Peyer's patch (tissue), 4 donors: ENCODE measurements around the gene MAGIX. TPM values are rescaled to one million over a fixed set of nuclear protein-coding genes. Genes with fewer than 3 reads are reported as not detected.
"Not testable (repeated sequence)": the region's sequence is repeated elsewhere in the genome, so short reads cannot be mapped to it uniquely, and the experiment has no call there.

Experiments used
- DNase-seq, 3 donors: peaks; one replicate each; pipeline ENCODE4 v3.0.0-alpha.2; 2017 to 2019
- H3K27ac ChIP-seq, 4 donors: fragments of 200-600 bp; sonication (generic); one replicate each; pipeline ENCODE4 v1.5.1; 2016 to 2019
- H3K27me3 ChIP-seq, 2 donors: fragments of 200-600 bp; sonication (generic); one replicate each; pipeline ENCODE4 v1.5.1; 2019
- H3K36me3 ChIP-seq, 3 donors: fragments of 200-600 bp; sonication (generic); one replicate each; pipeline ENCODE4 v1.5.1; 2016 to 2019
- H3K4me1 ChIP-seq, 4 donors: fragments of 200-600 bp; sonication (generic); one replicate each; pipeline ENCODE4 v1.5.1; 2016 to 2019
- H3K4me3 ChIP-seq, 4 donors: fragments of 200-600 bp; sonication (generic); 1 replicate in 3 of 4; 2 replicates in 1 of 4; pipeline ENCODE4 v1.5.1; 2016 to 2019; ENCODE audit warnings: mild to moderate bottlenecking in 1 of 4
- H3K9me3 ChIP-seq, 4 donors: fragments of 200-600 bp; sonication (generic); one replicate each; pipeline ENCODE4 v1.5.1; 2016 to 2019; ENCODE audit warnings: mild to moderate bottlenecking in 1 of 4
- CTCF ChIP-seq, 6 experiments: fragments of 450-650 bp in 4 of 6; fragments of 200-600 bp in 2 of 6; sonication (generic) in 1 of 6; IDR thresholded peaks; one replicate each; pipeline ENCODE4 v1.5.1; 2017 to 2019; ENCODE audit warnings: antibody characterized with exemption in 6 of 6, mild to moderate bottlenecking in 3 of 6, moderate library complexity in 1 of 6
- POLR2A ChIP-seq, 2 donors: fragments of 450-650 bp; IDR thresholded peaks; one replicate each; pipeline ENCODE4 v1.5.1; 2017; ENCODE audit warnings: antibody characterized with exemption in 2 of 2, mild to moderate bottlenecking in 2 of 2, moderate library complexity in 2 of 2
- total RNA-seq, 4 donors: library from RNA; depleted of rRNA; stranded (reverse); fragments of >200 nt; gene quantifications; one replicate each; pipeline ENCODE4 v1.1.0, GENCODE V29; 2016

MAGIX gene
- total RNA-seq, 4 donors from 2014 or later = 5.8 to 14.4 (median 11.6) TPM; not detected in 1

GRCh38 chrX:49147282-49147681, 15.3 kb upstream of the MAGIX start:
- TF ChIP-seq POLR2A (IDR thresholded peaks at IDR 0.05) (no peak), CTCF (IDR thresholded peaks at IDR 0.05) (no peak)
- H3K4me3 ChIP-seq = no peak overlapping the region
- DNase-seq = no peak

GRCh38 chrX:49147936-49148335, 14.6 kb upstream of the MAGIX start:
- TF ChIP-seq CTCF (IDR thresholded peaks at IDR 0.05) (no peak), POLR2A (IDR thresholded peaks at IDR 0.05) (no peak)
- Histone ChIP-seq H3K27ac (no peak overlapping the region), H3K4me3 (no peak overlapping the region), H3K27me3 (no peaks in the 10 kb centered on the region), H3K36me3 (no peaks in the 10 kb centered on the region), H3K4me1 (no peaks in the 10 kb centered on the region), H3K9me3 (no peaks in the 10 kb centered on the region)
- no peak for DNase-seq

More at GRCh38 chrX:49147282-49147681, 15.3 kb upstream of the MAGIX start:
- no peaks in the 10 kb centered on the region for H3K27me3 ChIP-seq
- H3K27ac ChIP-seq = no peak overlapping the region
- no peaks in the 10 kb centered on the region for H3K9me3 ChIP-seq
- H3K36me3 ChIP-seq = no peaks in the 10 kb centered on the region
- no peaks in the 10 kb centered on the region for H3K4me1 ChIP-seq

GRCh38 chrX:49148390-49149100, 14.0 kb upstream of the MAGIX start:
- not testable (repeated sequence) for DNase-seq, H3K36me3 ChIP-seq, H3K4me1 ChIP-seq, H3K4me3 ChIP-seq, H3K27me3 ChIP-seq, H3K9me3 ChIP-seq
- H3K27ac ChIP-seq = peak overlapping the region in 3 of 4 donors; percentile 27 to 71 (median 60)

- not testable (repeated sequence) for DNase-seq, H3K4me3 ChIP-seq, H3K36me3 ChIP-seq, H3K4me1 ChIP-seq, H3K27me3 ChIP-seq, H3K9me3 ChIP-seq
- peak overlapping the region in 3 of 4 donors; percentile 12 to 71 (median 60) for H3K27ac ChIP-seq
Measured at GRCh38 chrX:49149291-49149690, 13.3 kb upstream of the MAGIX start.

- H3K27me3 ChIP-seq = no peaks in the 10 kb centered on the region
- DNase-seq = no peak
- no peaks in the 10 kb centered on the region for H3K4me1 ChIP-seq
- TF ChIP-seq CTCF (IDR thresholded peaks at IDR 0.05) = no peak
- TF ChIP-seq POLR2A (IDR thresholded peaks at IDR 0.05) = no peak
- H3K27ac ChIP-seq = no peak overlapping the region
- no peaks in the 10 kb centered on the region for H3K9me3 ChIP-seq
- H3K36me3 ChIP-seq = no peaks in the 10 kb centered on the region
- H3K4me3 ChIP-seq = no peak overlapping the region
Measured at GRCh38 chrX:49153467-49153866, 9.1 kb upstream of the MAGIX start.

GRCh38 chrX:49155243-49155899, 7.2 kb upstream of the MAGIX start:
- Histone ChIP-seq H3K27ac (peak overlapping the region; percentile 82 to 98 (median 96)), H3K27me3 (no peaks in the 10 kb centered on the region), H3K4me3 (peak overlapping the region; percentile 41 to 61 (median 53)), H3K36me3 (no peaks in the 10 kb centered on the region), H3K9me3 (no peaks in the 10 kb centered on the region), H3K4me1 (no peaks in the 10 kb centered on the region)
- TF ChIP-seq POLR2A (IDR thresholded peaks at IDR 0.05) (peak in 1 of 2 donors; percentile 20), CTCF (IDR thresholded peaks at IDR 0.05) (no peak)
- DNase-seq = peak in 2 of 3 donors; percentile 44 to 81
